Chondrocyte (in vitro differentiated cells): Measurements from ENCODE around the gene PYROXD2. TPM values are rescaled to one million over a fixed set of nuclear protein-coding genes. Genes with fewer than 3 reads are reported as not detected.
A peak's percentile ranks its signal among the peaks of the same experiment; 100 is the strongest.

Experiments
- DNase-seq: peaks from one replicate; pipeline ENCODE4 v3.0.0; 2021; ENCODE audit warnings: mixed read lengths, low spot score
- H3K27ac Mint-ChIP-seq: one replicate; pipeline ENCODE4 v1.8.0; 2021; ENCODE audit warnings: mild to moderate bottlenecking, moderate library complexity, mixed read lengths; ENCODE audit not compliant: unreplicated experiment
- H3K27me3 Mint-ChIP-seq: 2 replicates; pipeline ENCODE4 v1.8.0; 2021; ENCODE audit warnings: low read depth, mixed read lengths
- H3K36me3 Mint-ChIP-seq: 2 replicates; pipeline ENCODE4 v1.8.0; 2021; ENCODE audit warnings: low read depth, mixed read lengths
- H3K4me1 Mint-ChIP-seq: 2 replicates; pipeline ENCODE4 v1.8.0; 2021; ENCODE audit warnings: low read depth, mild to moderate bottlenecking, mixed read lengths
- H3K4me3 Mint-ChIP-seq: one replicate; pipeline ENCODE4 v1.8.0; 2021; ENCODE audit warnings: mild to moderate bottlenecking, moderate library complexity, mixed read lengths; ENCODE audit not compliant: unreplicated experiment
- H3K9me3 Mint-ChIP-seq: 2 replicates; pipeline ENCODE4 v1.8.0; 2021; ENCODE audit warnings: low read depth, mixed read lengths
- CTCF ChIP-seq: fragments of 200-600 bp; sonication (generic); IDR thresholded peaks from 2 replicates; pipeline ENCODE4 v1.5.0; 2021; ENCODE audit warnings: antibody characterized with exemption, mild to moderate bottlenecking, moderate library complexity
- total RNA-seq: library from RNA; stranded (reverse); gene quantifications from 3 replicates; pipeline ENCODE4 v1.2.1, GENCODE V29; 2021

PYROXD2 gene
- total RNA-seq, 1 donor from 2014 or later = 5.6 TPM

GRCh38 chr10:98446151-98446660, 31.2 kb upstream of the PYROXD2 start:
- Mint-ChIP-seq H3K27me3 (peaks cover 7% of the 10 kb centered on the region), H3K4me3 (peak overlapping the region; percentile 85), H3K36me3 (peaks cover 20% of the 10 kb centered on the region), H3K9me3 (no peaks in the 10 kb centered on the region), H3K27ac (peak overlapping the region; percentile 88), H3K4me1 (peaks cover 24% of the 10 kb centered on the region)
- TF ChIP-seq CTCF = no peak
- DNase-seq = no peak

DNA sequence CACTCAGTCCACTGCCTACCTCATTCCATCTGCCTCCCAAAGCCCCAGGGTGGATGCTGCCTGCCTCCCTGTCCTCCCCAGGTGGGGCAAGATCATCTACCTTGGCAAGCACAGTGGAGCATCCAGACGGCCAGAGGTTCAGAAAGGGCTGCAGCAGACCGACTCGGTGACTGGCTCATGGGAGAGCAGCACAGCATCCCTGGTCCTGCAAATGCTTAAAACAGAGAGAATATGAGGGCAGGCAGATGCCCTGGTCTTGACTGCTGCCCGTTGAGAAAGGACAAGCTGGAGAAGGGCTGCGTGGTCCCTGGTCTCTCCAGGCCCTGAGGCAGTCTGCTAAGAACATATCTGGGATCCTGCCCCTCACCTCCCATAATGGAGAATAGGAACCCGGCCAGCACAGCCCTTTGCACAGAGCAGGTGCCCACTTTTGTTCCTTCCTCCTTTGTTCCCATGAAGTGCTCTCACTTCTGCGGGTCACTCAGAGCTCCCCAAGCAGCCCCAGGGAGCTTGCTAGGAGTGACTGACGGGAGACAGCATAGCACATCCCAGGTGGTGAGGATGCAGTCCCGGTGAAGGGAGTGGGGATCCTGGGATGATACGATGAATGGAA, 30.3 kb upstream of the PYROXD2 start:
- H3K36me3 Mint-ChIP-seq = peaks cover 20% of the 10 kb centered on the region
- no peak overlapping the region for H3K27ac Mint-ChIP-seq
- H3K4me3 Mint-ChIP-seq = peak overlapping the region; percentile 85
- no peak for DNase-seq
- H3K9me3 Mint-ChIP-seq = no peaks in the 10 kb centered on the region
- H3K27me3 Mint-ChIP-seq = peaks cover 2% of the 10 kb centered on the region
- no peak for TF ChIP-seq CTCF
- H3K4me1 Mint-ChIP-seq = peaks cover 24% of the 10 kb centered on the region

GRCh38 chr10:98444314-98445006, 29.5 kb upstream of the PYROXD2 start:
- H3K27ac Mint-ChIP-seq = peak overlapping the region; percentile 47
- H3K4me1 Mint-ChIP-seq = peaks cover 24% of the 10 kb centered on the region
- DNase-seq = no peak
- H3K27me3 Mint-ChIP-seq = no peaks in the 10 kb centered on the region
- H3K9me3 Mint-ChIP-seq = no peaks in the 10 kb centered on the region
- peaks cover 22% of the 10 kb centered on the region for H3K36me3 Mint-ChIP-seq
- TF ChIP-seq CTCF = no peak
- no peak overlapping the region for H3K4me3 Mint-ChIP-seq

GRCh38 chr10:98438715-98439114, 23.7 kb upstream of the PYROXD2 start:
- peaks cover 13% of the 10 kb centered on the region for H3K4me1 Mint-ChIP-seq
- H3K36me3 Mint-ChIP-seq = peaks cover 35% of the 10 kb centered on the region
- no peaks in the 10 kb centered on the region for H3K27me3 Mint-ChIP-seq
- DNase-seq = no peak
- H3K4me3 Mint-ChIP-seq = no peak overlapping the region
- no peaks in the 10 kb centered on the region for H3K9me3 Mint-ChIP-seq
- H3K27ac Mint-ChIP-seq = no peak overlapping the region
- TF ChIP-seq CTCF = no peak

DNA sequence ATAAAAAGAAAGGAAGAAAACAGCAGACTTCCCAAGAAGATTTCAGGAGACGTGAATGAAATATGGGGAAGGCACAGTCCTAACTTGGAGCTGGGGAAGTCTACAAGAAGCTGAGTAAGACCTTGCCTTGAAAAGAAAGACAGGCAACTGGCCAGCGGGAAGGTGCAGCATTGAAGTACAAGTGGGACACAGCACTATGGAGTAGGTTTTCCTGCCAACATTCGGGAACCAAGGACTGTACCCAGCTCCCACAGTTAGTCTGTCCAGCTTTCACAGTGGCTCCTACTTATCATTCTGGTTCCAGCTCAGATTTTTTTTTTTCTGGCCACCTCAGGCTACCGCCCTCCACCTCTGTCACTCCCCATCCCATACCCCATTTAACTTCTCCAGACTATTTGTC, 21.7 kb upstream of the PYROXD2 start:
- no peak for DNase-seq
- no peak overlapping the region for H3K27ac Mint-ChIP-seq
- no peaks in the 10 kb centered on the region for H3K27me3 Mint-ChIP-seq
- peaks cover 36% of the 10 kb centered on the region for H3K36me3 Mint-ChIP-seq
- H3K4me3 Mint-ChIP-seq = no peak overlapping the region
- peaks cover 10% of the 10 kb centered on the region for H3K4me1 Mint-ChIP-seq
- no peak for TF ChIP-seq CTCF
- peaks cover 9% of the 10 kb centered on the region for H3K9me3 Mint-ChIP-seq
